ENCODE data around the gene GATB. TPM values are rescaled to one million over a fixed set of nuclear protein-coding genes. Genes with fewer than 3 reads are reported as not detected.

Gene GATB
- total and polyA plus RNA-seq, 2 donors (not counting 1 experiment from before 2014, with no cell fraction given), result 18.7 to 20.8 TPM

DNA sequence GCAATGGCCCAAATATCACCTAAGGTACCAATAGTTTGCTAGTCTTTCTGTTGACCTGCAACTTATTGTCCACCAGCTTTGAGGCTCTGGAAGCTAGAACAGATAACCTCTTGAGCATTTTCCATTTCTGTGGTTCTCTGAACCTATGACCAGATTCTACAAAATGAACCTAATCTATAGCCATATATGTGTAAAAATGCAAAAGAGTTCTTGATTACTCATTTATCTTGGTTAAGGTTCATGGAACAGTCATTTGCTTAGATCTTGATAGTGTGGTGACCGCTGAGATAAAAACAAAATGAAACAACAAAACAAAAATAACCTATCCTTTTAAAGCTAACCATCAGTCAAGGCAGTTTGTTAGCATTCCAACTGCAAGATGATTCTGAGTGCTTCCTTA lies 9.3 kb upstream of the GATB start:
- TF ChIP-seq EZH2 (IDR thresholded peaks at IDR 0.05; ENCODE audit: low read length, missing control alignments), result no peak
- TF ChIP-seq, protein P1, sequence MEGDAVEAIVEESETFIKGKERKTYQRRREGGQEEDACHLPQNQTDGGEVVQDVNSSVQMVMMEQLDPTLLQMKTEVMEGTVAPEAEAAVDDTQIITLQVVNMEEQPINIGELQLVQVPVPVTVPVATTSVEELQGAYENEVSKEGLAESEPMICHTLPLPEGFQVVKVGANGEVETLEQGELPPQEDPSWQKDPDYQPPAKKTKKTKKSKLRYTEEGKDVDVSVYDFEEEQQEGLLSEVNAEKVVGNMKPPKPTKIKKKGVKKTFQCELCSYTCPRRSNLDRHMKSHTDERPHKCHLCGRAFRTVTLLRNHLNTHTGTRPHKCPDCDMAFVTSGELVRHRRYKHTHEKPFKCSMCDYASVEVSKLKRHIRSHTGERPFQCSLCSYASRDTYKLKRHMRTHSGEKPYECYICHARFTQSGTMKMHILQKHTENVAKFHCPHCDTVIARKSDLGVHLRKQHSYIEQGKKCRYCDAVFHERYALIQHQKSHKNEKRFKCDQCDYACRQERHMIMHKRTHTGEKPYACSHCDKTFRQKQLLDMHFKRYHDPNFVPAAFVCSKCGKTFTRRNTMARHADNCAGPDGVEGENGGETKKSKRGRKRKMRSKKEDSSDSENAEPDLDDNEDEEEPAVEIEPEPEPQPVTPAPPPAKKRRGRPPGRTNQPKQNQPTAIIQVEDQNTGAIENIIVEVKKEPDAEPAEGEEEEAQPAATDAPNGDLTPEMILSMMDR (conservative IDR thresholded peaks at IDR 0.05 in 1 of 2, IDR thresholded peaks at IDR 0.05 in 1 of 2; ENCODE audit: low read depth in 1 of 2, low read length in 2 of 2), result no peak

GRCh38 chr4:151768835-151769234 lies 8.0 kb upstream of the GATB start:
- no peak for DNase-seq (ENCODE audit: low read depth in 2 of 2)
- Histone ChIP-seq H3K4me3 (replicated peaks in 1 of 4; ENCODE audit: control extremely low read depth in 1 of 4, insufficient read depth in 1 of 4, low read depth in 3 of 4, low read length in 4 of 4) (no peak overlapping the region), H3K79me2 (ENCODE audit: control insufficient read depth, insufficient read depth, low read length) (no peaks in the 10 kb centered on the region), H2AFZ (ENCODE audit: low read length) (no peak overlapping the region), H3K27me3 (ENCODE audit: control insufficient read depth, insufficient read depth, low read length) (peaks cover 4% of the 10 kb centered on the region), H3K36me3 (ENCODE audit: control insufficient read depth, insufficient read depth, low read length) (no peaks in the 10 kb centered on the region), H3K4me1 (ENCODE audit: control insufficient read depth, extremely low read depth, insufficient read depth, low read length) (no peaks in the 10 kb centered on the region), H4K20me1 (ENCODE audit: control insufficient read depth, extremely low read depth, insufficient read depth, low read length) (no peaks in the 10 kb centered on the region), H3K9me3 (ENCODE audit: control insufficient read depth, insufficient read depth, low read depth, low read length) (no peaks in the 10 kb centered on the region), H3K4me2 (ENCODE audit: extremely low read depth, insufficient read depth, low read length) (no peak overlapping the region), H3K27ac (ENCODE audit: insufficient read depth, low read length) (no peak overlapping the region), H3K9ac (ENCODE audit: insufficient read depth, low read length) (no peak overlapping the region)
- no peak for TF ChIP-seq EZH2 (IDR thresholded peaks at IDR 0.05; ENCODE audit: low read length, missing control alignments)
- TF ChIP-seq, protein P1 (conservative IDR thresholded peaks at IDR 0.05 in 1 of 2, IDR thresholded peaks at IDR 0.05 in 1 of 2; ENCODE audit: low read depth in 1 of 2, low read length in 2 of 2), result no peak

More for the DNA sequence above, 9.3 kb upstream of the GATB start:
- Histone ChIP-seq H3K27ac (ENCODE audit: insufficient read depth, low read length) (no peak overlapping the region), H3K4me1 (ENCODE audit: control insufficient read depth, extremely low read depth, insufficient read depth, low read length) (no peaks in the 10 kb centered on the region), H3K4me3 (replicated peaks in 1 of 4; ENCODE audit: control extremely low read depth in 1 of 4, insufficient read depth in 1 of 4, low read depth in 3 of 4, low read length in 4 of 4) (no peak overlapping the region), H3K27me3 (ENCODE audit: control insufficient read depth, insufficient read depth, low read length) (peaks cover 4% of the 10 kb centered on the region), H3K4me2 (ENCODE audit: extremely low read depth, insufficient read depth, low read length) (no peak overlapping the region), H3K79me2 (ENCODE audit: control insufficient read depth, insufficient read depth, low read length) (no peaks in the 10 kb centered on the region), H3K9me3 (ENCODE audit: control insufficient read depth, insufficient read depth, low read depth, low read length) (no peaks in the 10 kb centered on the region), H3K36me3 (ENCODE audit: control insufficient read depth, insufficient read depth, low read length) (no peaks in the 10 kb centered on the region), H3K9ac (ENCODE audit: insufficient read depth, low read length) (no peak overlapping the region), H4K20me1 (ENCODE audit: control insufficient read depth, extremely low read depth, insufficient read depth, low read length) (no peaks in the 10 kb centered on the region), H2AFZ (ENCODE audit: low read length) (no peak overlapping the region)
- no peak for DNase-seq (ENCODE audit: low read depth in 2 of 2)

DNA sequence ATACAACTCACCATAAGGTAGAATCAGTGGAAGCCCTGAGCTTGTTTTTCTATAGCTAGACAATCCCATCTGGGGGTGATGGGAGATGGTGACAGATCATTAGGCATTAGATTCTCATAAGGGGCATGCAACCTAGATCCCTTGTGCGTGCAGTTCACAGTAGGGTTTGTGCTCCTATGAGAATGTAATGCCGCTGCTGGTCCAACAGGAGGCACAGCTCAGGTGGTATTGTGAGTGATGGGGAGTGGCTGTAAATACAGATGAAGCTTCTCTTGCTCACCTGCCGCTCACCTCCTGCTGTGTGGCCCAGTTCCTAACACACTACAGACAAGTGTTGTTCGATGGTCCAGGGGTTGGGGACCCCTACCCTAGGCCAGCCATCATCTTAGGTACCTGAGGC lies 5.9 kb upstream of the GATB start:
- Histone ChIP-seq H3K9ac (ENCODE audit: insufficient read depth, low read length) (no peak overlapping the region), H3K36me3 (ENCODE audit: control insufficient read depth, insufficient read depth, low read length) (no peaks in the 10 kb centered on the region), H2AFZ (ENCODE audit: low read length) (no peak overlapping the region), H3K27me3 (ENCODE audit: control insufficient read depth, insufficient read depth, low read length) (peaks cover 4% of the 10 kb centered on the region), H3K4me1 (ENCODE audit: control insufficient read depth, extremely low read depth, insufficient read depth, low read length) (no peaks in the 10 kb centered on the region), H4K20me1 (ENCODE audit: control insufficient read depth, extremely low read depth, insufficient read depth, low read length) (no peaks in the 10 kb centered on the region), H3K27ac (ENCODE audit: insufficient read depth, low read length) (no peak overlapping the region), H3K79me2 (ENCODE audit: control insufficient read depth, insufficient read depth, low read length) (no peaks in the 10 kb centered on the region), H3K4me2 (ENCODE audit: extremely low read depth, insufficient read depth, low read length) (no peak overlapping the region), H3K9me3 (ENCODE audit: control insufficient read depth, insufficient read depth, low read depth, low read length) (no peaks in the 10 kb centered on the region), H3K4me3 (replicated peaks in 1 of 4; ENCODE audit: control extremely low read depth in 1 of 4, insufficient read depth in 1 of 4, low read depth in 3 of 4, low read length in 4 of 4) (no peak overlapping the region)
- TF ChIP-seq EZH2 (IDR thresholded peaks at IDR 0.05; ENCODE audit: low read length, missing control alignments), result no peak
- DNase-seq (ENCODE audit: low read depth in 2 of 2), result no peak

Data from fibroblast of lung (primary cell).